OCI-LY3 (cell line): ENCODE results near the gene MYBPC2.

Experiments
- H2AFZ ChIP-seq: fragments of 200-600, 300-600 bp; shearing (Covaris generic); 2 replicates; pipeline ENCODE4 v1.6.0; 2014; ENCODE audit warnings: antibody characterized with exemption, low read depth, low read length
- H3K27ac ChIP-seq: fragments of 200-600, 300-600 bp; sonication (generic); 2 replicates; pipeline ENCODE4 v1.5.1; 2014; ENCODE audit warnings: mild to moderate bottlenecking, low read length, moderate library complexity, mixed read lengths
- H3K27me3 ChIP-seq: fragments of 200-600, 300-600 bp; sonication (generic); 2 replicates; pipeline ENCODE4 v1.6.1; 2014; ENCODE audit warnings: low read depth, low read length, mixed read lengths
- H3K36me3 ChIP-seq: fragments of 200-600, 300-600 bp; sonication (generic); replicated peaks from 2 replicates; pipeline ENCODE3; 2014; ENCODE audit warnings: low read depth, low read length, mixed read lengths
- H3K4me1 ChIP-seq: fragments of 300-600, 200-600 bp; sonication (generic); 2 replicates; pipeline ENCODE4 v1.6.1; 2014; ENCODE audit warnings: low read length, mixed read lengths
- H3K4me2 ChIP-seq: fragments of 200-600, 300-600 bp; sonication (generic); 2 replicates; pipeline ENCODE4 v1.6.1; 2014; ENCODE audit warnings: low read length, mixed read lengths
- H3K4me3 ChIP-seq: fragments of 300-600, 200-600 bp; sonication (generic); 2 replicates; pipeline ENCODE4 v1.5.1; 2014; ENCODE audit warnings: antibody characterized with exemption, mild to moderate bottlenecking, low read length, moderate library complexity
- H3K79me2 ChIP-seq: fragments of 300-600, 200-600 bp; shearing (Covaris generic); 2 replicates; pipeline ENCODE4 v1.6.1; 2014; ENCODE audit warnings: mild to moderate bottlenecking, low read length, mixed read lengths
- H3K9ac ChIP-seq: fragments of 300-600, 200-600 bp; shearing (Covaris generic); 2 replicates; pipeline ENCODE4 v1.6.0; 2014; ENCODE audit warnings: mild to moderate bottlenecking, low read length, moderate library complexity
- H3K9me3 ChIP-seq: fragments of 200-600, 300-600 bp; shearing (Covaris generic); 2 replicates; pipeline ENCODE4 v1.6.1; 2014; ENCODE audit warnings: low read length, mixed read lengths; ENCODE audit not compliant: insufficient read depth
- H4K20me1 ChIP-seq: fragments of 200-600, 300-600 bp; sonication (generic); 2 replicates; pipeline ENCODE4 v1.6.1; 2016; ENCODE audit warnings: low read length, mixed read lengths; ENCODE audit not compliant: insufficient read depth
- EZH2phosphoT487 ChIP-seq: fragments of 200-600 bp; shearing (Covaris generic); IDR thresholded peaks from 2 replicates; pipeline ENCODE4 v1.6.1; 2018; ENCODE audit warnings: antibody characterized with exemption, mixed run types, low read depth
- TF ChIP-seq, protein P1 (sequence below): fragments of 200-600, 300-600 bp; sonication (generic); IDR thresholded peaks from 2 replicates; pipeline ENCODE4 v1.5.1; 2014; ENCODE audit warnings: antibody characterized with exemption, low read length, low read depth

MYBPC2 gene

DNA sequence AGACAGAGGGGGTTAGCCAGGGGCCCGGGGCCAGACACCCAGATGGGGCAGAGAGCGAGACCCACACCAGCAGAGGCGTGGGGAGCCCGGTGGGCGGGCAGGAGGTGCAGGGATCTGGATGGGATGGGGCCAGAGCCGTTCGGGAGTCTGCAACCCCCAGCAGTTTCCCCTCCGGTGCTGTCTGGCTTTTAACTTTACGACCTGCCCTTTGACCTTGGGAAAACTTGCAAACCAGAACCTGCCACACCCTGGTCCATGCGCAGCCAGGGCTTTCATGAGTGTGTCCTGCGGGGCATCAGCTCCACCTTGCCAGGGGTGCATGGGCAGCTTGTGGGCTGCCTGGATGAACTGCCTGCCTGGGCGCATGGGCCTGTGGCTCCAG is 68.5 kb downstream of the MYBPC2 start:
- Histone ChIP-seq H3K4me1 (no peaks in the 10 kb centered on the region), H3K4me2 (no peak overlapping the region), H3K27me3 (peaks cover 3% of the 10 kb centered on the region; the same call in 1 of the 2 replicates), H3K9ac (no peak overlapping the region), H3K9me3 (no peaks in the 10 kb centered on the region), H4K20me1 (no peaks in the 10 kb centered on the region), H3K36me3 (no peaks in the 10 kb centered on the region), H3K4me3 (no peak overlapping the region), H3K79me2 (no peaks in the 10 kb centered on the region), H2AFZ (no peak overlapping the region), H3K27ac (no peak overlapping the region)
- TF ChIP-seq, protein P1, sequence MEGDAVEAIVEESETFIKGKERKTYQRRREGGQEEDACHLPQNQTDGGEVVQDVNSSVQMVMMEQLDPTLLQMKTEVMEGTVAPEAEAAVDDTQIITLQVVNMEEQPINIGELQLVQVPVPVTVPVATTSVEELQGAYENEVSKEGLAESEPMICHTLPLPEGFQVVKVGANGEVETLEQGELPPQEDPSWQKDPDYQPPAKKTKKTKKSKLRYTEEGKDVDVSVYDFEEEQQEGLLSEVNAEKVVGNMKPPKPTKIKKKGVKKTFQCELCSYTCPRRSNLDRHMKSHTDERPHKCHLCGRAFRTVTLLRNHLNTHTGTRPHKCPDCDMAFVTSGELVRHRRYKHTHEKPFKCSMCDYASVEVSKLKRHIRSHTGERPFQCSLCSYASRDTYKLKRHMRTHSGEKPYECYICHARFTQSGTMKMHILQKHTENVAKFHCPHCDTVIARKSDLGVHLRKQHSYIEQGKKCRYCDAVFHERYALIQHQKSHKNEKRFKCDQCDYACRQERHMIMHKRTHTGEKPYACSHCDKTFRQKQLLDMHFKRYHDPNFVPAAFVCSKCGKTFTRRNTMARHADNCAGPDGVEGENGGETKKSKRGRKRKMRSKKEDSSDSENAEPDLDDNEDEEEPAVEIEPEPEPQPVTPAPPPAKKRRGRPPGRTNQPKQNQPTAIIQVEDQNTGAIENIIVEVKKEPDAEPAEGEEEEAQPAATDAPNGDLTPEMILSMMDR: no peak
- TF ChIP-seq EZH2phosphoT487: no peak

DNA sequence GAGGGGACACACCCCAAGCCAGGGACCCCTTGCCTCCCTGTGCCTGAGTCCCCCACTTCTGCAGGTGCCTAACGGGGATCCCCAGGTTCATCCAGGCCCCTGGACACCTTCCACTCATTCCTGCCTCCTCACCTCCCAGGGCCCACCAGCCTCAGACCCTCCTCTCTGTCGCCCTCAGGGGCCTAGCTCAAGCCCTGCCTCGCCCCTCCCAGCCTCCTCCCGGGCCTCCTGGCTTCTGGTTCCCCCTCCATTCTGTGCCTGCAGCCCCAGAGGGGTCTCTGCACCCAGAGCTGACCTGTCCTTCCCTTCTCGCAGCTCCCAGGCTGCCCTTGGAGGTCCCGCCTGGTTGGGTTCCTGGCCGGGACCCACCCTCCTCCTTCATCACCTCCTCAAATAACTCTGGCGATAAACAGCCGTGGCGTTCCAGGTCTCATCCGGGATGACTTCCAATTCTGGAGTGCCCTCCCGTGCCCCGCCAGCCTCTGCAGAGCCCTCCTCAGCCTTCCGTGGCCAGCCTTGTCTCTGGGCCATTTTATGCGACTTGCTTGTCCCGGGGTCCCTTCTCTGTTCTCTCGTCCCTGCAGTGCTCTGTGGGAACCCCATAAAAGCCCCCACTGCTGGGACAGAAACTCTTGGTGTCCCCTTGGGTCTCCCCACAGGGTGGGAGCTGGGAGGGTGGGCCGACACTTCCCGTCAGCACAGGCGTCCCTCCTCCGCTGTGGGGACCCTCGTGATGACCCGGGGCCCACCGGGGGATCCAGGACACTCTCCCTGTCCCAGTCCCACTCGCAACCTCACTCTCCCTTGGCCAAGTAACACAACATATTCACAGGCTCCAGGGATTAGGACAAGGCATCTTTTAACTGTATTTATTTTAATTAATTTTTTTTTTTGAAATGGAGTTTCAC is 69.1 kb downstream of the MYBPC2 start:
- Histone ChIP-seq H3K27ac (no peak overlapping the region), H3K36me3 (no peaks in the 10 kb centered on the region), H4K20me1 (no peaks in the 10 kb centered on the region), H3K9me3 (no peaks in the 10 kb centered on the region), H3K27me3 (peaks cover 3% of the 10 kb centered on the region; the same call in 1 of the 2 replicates), H3K4me1 (no peaks in the 10 kb centered on the region), H3K9ac (no peak overlapping the region), H3K4me3 (no peak overlapping the region), H3K4me2 (no peak overlapping the region), H3K79me2 (no peaks in the 10 kb centered on the region), H2AFZ (no peak overlapping the region)
- no peak for TF ChIP-seq EZH2phosphoT487
- TF ChIP-seq, protein P1: no peak

DNA sequence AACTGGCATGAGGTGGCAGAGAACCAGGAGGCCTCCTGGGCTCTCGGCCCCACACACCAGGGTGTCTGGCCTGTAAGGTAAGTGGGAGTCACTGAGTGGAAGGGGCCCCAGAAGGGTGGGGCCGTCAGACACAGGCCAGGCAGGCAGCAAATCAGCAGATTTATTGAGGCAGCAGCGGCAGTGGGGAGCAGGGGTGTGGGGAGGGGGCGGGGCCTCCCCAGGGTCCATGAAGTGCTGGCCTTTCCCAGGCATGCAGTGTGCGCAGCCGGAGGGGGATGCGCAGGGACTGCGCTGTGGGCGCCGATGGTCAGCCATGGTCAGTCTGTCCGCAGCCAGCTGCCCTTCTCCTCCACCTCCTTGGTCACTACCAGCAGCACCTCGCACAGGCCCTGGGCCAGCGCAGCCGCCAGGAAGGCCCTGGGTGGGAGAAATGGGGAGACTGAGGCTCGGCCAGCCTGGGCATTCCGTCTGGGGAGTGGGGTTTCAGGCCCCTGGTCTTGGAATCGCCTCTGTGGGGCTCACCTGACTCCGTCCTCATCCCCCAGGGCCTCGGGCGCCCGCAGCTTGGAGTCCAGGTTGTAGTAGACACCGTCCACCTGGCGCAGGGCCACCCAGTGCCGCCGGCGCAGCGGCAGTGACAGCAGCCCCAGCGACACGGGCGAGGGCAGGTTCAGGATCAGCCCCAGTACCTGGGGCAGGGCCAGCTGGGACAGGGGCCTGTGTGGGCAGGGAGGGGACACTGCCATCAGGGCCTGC is 73.3 kb downstream of the MYBPC2 start:
- Histone ChIP-seq H3K9ac (no peak overlapping the region), H3K4me1 (peaks cover 6% of the 10 kb centered on the region), H3K79me2 (no peaks in the 10 kb centered on the region; the same call in 1 of the 2 replicates), H3K9me3 (no peaks in the 10 kb centered on the region), H2AFZ (no peak overlapping the region), H3K4me2 (no peak overlapping the region), H3K4me3 (no peak overlapping the region), H3K27ac (no peak overlapping the region), H3K27me3 (no peaks in the 10 kb centered on the region), H4K20me1 (no peaks in the 10 kb centered on the region), H3K36me3 (no peaks in the 10 kb centered on the region)
- no peak for TF ChIP-seq EZH2phosphoT487
- TF ChIP-seq, protein P1: no peak

DNA sequence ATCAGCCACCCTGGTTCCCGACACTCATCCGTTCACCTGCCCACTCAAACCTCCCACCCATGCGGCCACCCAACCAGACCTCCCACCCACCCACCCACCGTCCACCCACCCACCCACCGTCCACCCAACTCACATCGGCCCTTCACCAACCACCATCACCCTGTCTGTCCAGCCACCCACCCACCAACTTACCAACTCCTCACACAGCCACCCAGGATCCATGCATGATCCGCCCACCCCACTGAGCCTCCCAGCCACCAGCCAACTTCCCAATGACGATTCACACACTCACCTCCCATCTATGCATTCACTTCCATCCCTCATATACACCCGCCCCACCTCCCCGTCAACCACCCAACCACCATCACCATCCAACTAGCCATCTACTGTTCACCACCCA is 74.0 kb downstream of the MYBPC2 start:
- TF ChIP-seq, protein P1: no peak
- no peak for TF ChIP-seq EZH2phosphoT487
- H3K9ac ChIP-seq: no peak overlapping the region

More for the DNA sequence above, 74.0 kb downstream of the MYBPC2 start:
- peaks cover 6% of the 10 kb centered on the region for H3K4me1 ChIP-seq
- H2AFZ ChIP-seq: no peak overlapping the region
- H3K9me3 ChIP-seq: no peaks in the 10 kb centered on the region
- no peak overlapping the region for H3K4me3 ChIP-seq
- H4K20me1 ChIP-seq: no peaks in the 10 kb centered on the region
- no peaks in the 10 kb centered on the region for H3K27me3 ChIP-seq
- H3K27ac ChIP-seq: no peak overlapping the region
- H3K36me3 ChIP-seq: no peaks in the 10 kb centered on the region
- H3K79me2 ChIP-seq: no peaks in the 10 kb centered on the region; the same call in 1 of the 2 replicates
- H3K4me2 ChIP-seq: no peak overlapping the region
